IMR-90 (cell line): ENCODE measurements around the gene AMZ1.

Experiments
- CEBPB ChIP-seq: IDR thresholded peaks from 2 replicates; pipeline ENCODE4 v1.6.1; 2012; ENCODE audit warnings: low read depth, low read length, improper control_type of control experiment
- FOS ChIP-seq: fragments of 150-350 bp; IDR thresholded peaks from 2 replicates; pipeline ENCODE4 v1.6.1; 2016; ENCODE audit warnings: low read depth, low read length
- POLR2A ChIP-seq: IDR thresholded peaks from 2 replicates; pipeline ENCODE4 v1.6.1; 2012; ENCODE audit warnings: mild to moderate bottlenecking, low read depth, low read length
- TF ChIP-seq, protein P1 (sequence below): conservative IDR thresholded peaks from 2 replicates; pipeline ENCODE4 v1.5.1; 2012; ENCODE audit warnings: mild to moderate bottlenecking, low read depth, low read length, improper control_type of control experiment
- TF ChIP-seq, protein P2 (sequence below): fragments of 150-350 bp; IDR thresholded peaks from 2 replicates; pipeline ENCODE4 v1.6.1; 2017; ENCODE audit warnings: mild to moderate bottlenecking, antibody characterized with exemption, low read length, low read depth

DNA sequence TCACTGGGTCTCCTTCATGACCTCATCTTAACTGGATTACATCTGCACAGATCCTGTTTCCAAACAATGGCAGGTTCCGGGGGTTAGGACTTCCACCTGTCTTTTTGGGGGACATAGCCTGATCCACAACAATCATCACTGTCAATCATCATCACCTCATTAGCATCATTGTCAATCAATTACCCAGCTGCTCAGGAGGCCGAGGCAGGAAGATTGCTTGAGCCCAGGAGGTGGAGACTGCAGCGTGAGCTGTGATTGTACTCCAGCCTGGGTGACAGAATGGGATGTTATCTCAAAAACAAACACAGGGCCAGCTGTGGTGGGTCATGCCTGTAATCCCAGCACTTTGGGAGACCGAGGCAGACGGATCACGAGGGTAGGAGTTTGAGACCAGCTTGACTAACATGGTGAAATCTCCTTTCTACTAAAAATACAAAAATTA lies 18.7 kb downstream of the AMZ1 start:
- TF ChIP-seq, protein P1, sequence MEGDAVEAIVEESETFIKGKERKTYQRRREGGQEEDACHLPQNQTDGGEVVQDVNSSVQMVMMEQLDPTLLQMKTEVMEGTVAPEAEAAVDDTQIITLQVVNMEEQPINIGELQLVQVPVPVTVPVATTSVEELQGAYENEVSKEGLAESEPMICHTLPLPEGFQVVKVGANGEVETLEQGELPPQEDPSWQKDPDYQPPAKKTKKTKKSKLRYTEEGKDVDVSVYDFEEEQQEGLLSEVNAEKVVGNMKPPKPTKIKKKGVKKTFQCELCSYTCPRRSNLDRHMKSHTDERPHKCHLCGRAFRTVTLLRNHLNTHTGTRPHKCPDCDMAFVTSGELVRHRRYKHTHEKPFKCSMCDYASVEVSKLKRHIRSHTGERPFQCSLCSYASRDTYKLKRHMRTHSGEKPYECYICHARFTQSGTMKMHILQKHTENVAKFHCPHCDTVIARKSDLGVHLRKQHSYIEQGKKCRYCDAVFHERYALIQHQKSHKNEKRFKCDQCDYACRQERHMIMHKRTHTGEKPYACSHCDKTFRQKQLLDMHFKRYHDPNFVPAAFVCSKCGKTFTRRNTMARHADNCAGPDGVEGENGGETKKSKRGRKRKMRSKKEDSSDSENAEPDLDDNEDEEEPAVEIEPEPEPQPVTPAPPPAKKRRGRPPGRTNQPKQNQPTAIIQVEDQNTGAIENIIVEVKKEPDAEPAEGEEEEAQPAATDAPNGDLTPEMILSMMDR: no peak
- no peak for TF ChIP-seq POLR2A
- TF ChIP-seq, protein P2, sequence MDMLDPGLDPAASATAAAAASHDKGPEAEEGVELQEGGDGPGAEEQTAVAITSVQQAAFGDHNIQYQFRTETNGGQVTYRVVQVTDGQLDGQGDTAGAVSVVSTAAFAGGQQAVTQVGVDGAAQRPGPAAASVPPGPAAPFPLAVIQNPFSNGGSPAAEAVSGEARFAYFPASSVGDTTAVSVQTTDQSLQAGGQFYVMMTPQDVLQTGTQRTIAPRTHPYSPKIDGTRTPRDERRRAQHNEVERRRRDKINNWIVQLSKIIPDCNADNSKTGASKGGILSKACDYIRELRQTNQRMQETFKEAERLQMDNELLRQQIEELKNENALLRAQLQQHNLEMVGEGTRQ: no peak
- TF ChIP-seq FOS: no peak
- no peak for TF ChIP-seq CEBPB
